ENCODE measurements around the gene KRT33B. TPM values are rescaled to one million over a fixed set of nuclear protein-coding genes. Genes with fewer than 3 reads are reported as not detected.
"Not testable (repeated sequence)": the region's sequence is repeated elsewhere in the genome, so short reads cannot be mapped to it uniquely, and the experiment has no call there.

KRT33B gene
- polyA plus RNA-seq, 1 donor = not detected

- H3K27ac ChIP-seq (ENCODE audit: low read length) = no peak overlapping the region
- H3K27me3 ChIP-seq (ENCODE audit: control insufficient read depth, insufficient read depth, low read length) = peaks cover 3% of the 10 kb centered on the region
- no peak overlapping the region for H3K4me3 ChIP-seq (ENCODE audit: low read length)
- H3K4me1 ChIP-seq (ENCODE audit: control insufficient read depth, insufficient read depth, low read length) = no peaks in the 10 kb centered on the region
- no peaks in the 10 kb centered on the region for H3K36me3 ChIP-seq (ENCODE audit: control insufficient read depth, insufficient read depth, low read length)
- no peaks in the 10 kb centered on the region for H3K9me3 ChIP-seq (ENCODE audit: control insufficient read depth, low read depth, low read length)
- no CpG with 5 or more reads among the region's 10 CpGs for WGBS (ENCODE audit: insufficient coverage, low lambda C conversion rate)
- DNase-seq = no peak
Measured at GRCh38 chr17:41407226-41407625, 37.6 kb upstream of the KRT33B start.

DNA sequence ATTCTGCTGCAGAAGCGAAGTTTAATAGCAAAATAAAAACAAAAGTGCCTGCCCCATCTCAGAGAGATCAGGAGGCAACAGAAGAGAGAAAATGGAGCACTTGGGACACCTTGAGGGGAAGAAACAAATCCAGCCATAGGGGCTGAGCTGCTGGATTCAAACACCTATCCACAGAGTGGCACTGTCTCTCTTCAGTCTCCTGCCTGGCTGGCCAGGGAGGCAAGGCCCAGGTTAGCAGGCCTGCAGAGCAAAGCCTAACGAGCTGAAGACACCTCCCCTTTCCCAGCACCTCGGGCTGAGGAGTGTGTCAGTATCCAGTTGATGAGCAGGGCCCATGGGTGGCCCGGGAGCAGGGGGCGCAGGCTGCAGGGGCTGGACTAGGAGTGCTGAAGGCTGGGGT is 36.6 kb upstream of the KRT33B start:
- Histone ChIP-seq H3K27ac (ENCODE audit: low read length) (no peak overlapping the region), H3K9me3 (ENCODE audit: control insufficient read depth, low read depth, low read length) (no peaks in the 10 kb centered on the region), H3K27me3 (ENCODE audit: control insufficient read depth, insufficient read depth, low read length) (peaks cover 3% of the 10 kb centered on the region), H3K4me1 (ENCODE audit: control insufficient read depth, insufficient read depth, low read length) (no peaks in the 10 kb centered on the region), H3K36me3 (ENCODE audit: control insufficient read depth, insufficient read depth, low read length) (no peaks in the 10 kb centered on the region), H3K4me3 (ENCODE audit: low read length) (no peak overlapping the region)
- no peak for DNase-seq
- no CpG with 5 or more reads among the region's 5 CpGs for WGBS (ENCODE audit: insufficient coverage, low lambda C conversion rate)

GRCh38 chr17:41404024-41404671 is 34.5 kb upstream of the KRT33B start:
- Histone ChIP-seq H3K9me3 (ENCODE audit: control insufficient read depth, low read depth, low read length) (no peaks in the 10 kb centered on the region), H3K4me1 (ENCODE audit: control insufficient read depth, insufficient read depth, low read length) (no peaks in the 10 kb centered on the region), H3K36me3 (ENCODE audit: control insufficient read depth, insufficient read depth, low read length) (no peaks in the 10 kb centered on the region), H3K27ac (ENCODE audit: low read length) (no peak overlapping the region), H3K4me3 (ENCODE audit: low read length) (no peak overlapping the region), H3K27me3 (ENCODE audit: control insufficient read depth, insufficient read depth, low read length) (peaks cover 3% of the 10 kb centered on the region)
- no CpG with 5 or more reads among the region's 7 CpGs for WGBS (ENCODE audit: insufficient coverage, low lambda C conversion rate)
- no peak for DNase-seq

GRCh38 chr17:41403404-41404023 is 33.9 kb upstream of the KRT33B start:
- Histone ChIP-seq H3K36me3 (ENCODE audit: control insufficient read depth, insufficient read depth, low read length) (no peaks in the 10 kb centered on the region), H3K27me3 (ENCODE audit: control insufficient read depth, insufficient read depth, low read length) (peaks cover 3% of the 10 kb centered on the region), H3K9me3 (ENCODE audit: control insufficient read depth, low read depth, low read length) (no peaks in the 10 kb centered on the region), H3K4me3 (ENCODE audit: low read length) (no peak overlapping the region), H3K4me1 (ENCODE audit: control insufficient read depth, insufficient read depth, low read length) (no peaks in the 10 kb centered on the region), H3K27ac (ENCODE audit: low read length) (no peak overlapping the region)
- 60% methylated on average over 1 of the region's 4 CpGs for WGBS (ENCODE audit: insufficient coverage, low lambda C conversion rate)
- no peak for DNase-seq

DNA sequence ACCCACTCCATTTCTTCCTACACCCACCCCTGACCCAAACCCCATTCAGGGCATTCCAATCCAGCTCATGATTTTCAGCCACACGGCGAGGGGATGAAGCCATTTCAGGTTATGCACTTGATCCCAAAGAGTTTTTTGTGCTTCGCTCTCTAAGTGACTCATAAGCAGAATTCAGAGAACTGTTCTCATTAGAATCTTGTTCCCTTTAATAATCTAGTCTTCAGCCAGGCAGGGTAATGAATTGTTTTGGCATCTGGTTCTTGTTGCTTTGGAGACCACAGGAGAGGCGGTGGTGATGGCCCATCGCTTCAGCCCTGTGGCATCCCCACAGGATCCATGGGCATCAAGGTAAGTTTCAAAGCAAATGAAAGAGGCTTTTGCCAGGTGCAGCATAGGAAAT is 32.5 kb upstream of the KRT33B start:
- Histone ChIP-seq H3K4me3 (ENCODE audit: low read length) (no peak overlapping the region), H3K9me3 (ENCODE audit: control insufficient read depth, low read depth, low read length) (no peaks in the 10 kb centered on the region), H3K4me1 (ENCODE audit: control insufficient read depth, insufficient read depth, low read length) (no peaks in the 10 kb centered on the region), H3K27me3 (ENCODE audit: control insufficient read depth, insufficient read depth, low read length) (peaks cover 3% of the 10 kb centered on the region), H3K36me3 (ENCODE audit: control insufficient read depth, insufficient read depth, low read length) (no peaks in the 10 kb centered on the region), H3K27ac (ENCODE audit: low read length) (no peak overlapping the region)
- WGBS (ENCODE audit: insufficient coverage, low lambda C conversion rate) = no CpG with 5 or more reads among the region's 5 CpGs
- no peak for DNase-seq

DNA sequence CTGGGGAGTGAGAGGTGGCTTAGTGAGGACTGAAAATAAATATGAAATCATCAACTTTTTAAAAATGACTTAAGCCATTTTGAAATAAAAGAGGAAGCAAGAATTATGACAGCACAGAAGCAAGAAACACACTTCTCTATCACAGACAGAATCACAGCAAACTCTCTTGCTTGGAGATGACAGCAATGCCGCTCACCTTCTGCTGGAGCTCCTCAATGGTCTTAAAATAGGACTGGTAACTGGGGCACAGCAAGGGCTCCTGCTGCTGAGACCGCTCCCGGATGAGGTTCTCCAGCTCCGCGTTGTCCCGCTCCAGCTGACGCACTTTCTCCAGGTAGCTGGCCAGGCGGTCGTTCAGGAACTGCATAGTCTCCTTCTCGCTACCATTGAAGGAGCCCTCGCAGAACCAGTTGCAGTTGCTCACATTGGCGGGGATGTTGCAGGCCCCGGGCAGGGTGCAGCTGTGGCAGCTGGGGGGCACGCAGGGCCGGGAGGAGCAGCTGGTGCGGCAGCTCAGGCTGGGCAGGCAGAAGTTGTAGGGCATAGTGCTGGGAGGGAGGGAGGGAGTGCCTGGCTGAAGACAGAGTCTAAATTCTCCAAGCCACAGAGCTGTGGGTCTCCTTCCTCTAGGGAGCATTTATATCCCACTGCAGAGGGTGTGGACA is 27.5 kb upstream of the KRT33B start, which contains the start of gene KRT31:
KRT31 (minus strand) TSS at position 613 of the 665 bp plus-strand sequence; CDS start at position 544, 69 bp downstream.
- no peak for DNase-seq
- Histone ChIP-seq H3K4me1 (ENCODE audit: control insufficient read depth, insufficient read depth, low read length) (no peaks in the 10 kb centered on the region), H3K36me3 (ENCODE audit: control insufficient read depth, insufficient read depth, low read length) (no peaks in the 10 kb centered on the region), H3K4me3 (ENCODE audit: low read length) (no peak within 1 kb of the TSS), H3K27ac (ENCODE audit: low read length) (no peak within 1 kb of the TSS), H3K9me3 (ENCODE audit: control insufficient read depth, low read depth, low read length) (no peaks in the 10 kb centered on the region), H3K27me3 (ENCODE audit: control insufficient read depth, insufficient read depth, low read length) (peaks cover 2% of the 10 kb centered on the region)
- no CpG with 5 or more reads among the region's 16 CpGs for WGBS (ENCODE audit: insufficient coverage, low lambda C conversion rate)

DNA sequence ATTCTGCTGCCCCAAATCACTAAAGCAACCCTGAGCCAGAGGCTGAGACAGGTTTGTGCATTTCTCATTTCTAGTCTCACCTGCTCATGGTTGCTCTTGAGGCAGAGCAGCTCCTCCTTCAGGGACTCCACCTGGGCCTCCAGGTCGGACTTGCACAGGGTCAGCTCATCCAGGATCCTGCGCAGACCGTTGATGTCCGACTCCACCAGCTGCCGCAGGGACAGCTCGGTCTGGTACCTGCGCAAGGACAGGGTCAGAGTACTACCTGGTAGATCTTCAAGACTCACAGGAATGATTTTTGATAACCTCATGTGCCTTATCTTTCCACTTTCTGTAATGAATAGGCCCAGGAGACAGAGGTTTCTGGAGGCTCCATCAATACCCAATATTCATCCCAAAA is 26.7 kb upstream of the KRT33B start:
- Histone ChIP-seq H3K4me3 (ENCODE audit: low read length) (no peak overlapping the region), H3K9me3 (ENCODE audit: control insufficient read depth, low read depth, low read length) (no peaks in the 10 kb centered on the region), H3K36me3 (ENCODE audit: control insufficient read depth, insufficient read depth, low read length) (no peaks in the 10 kb centered on the region), H3K4me1 (ENCODE audit: control insufficient read depth, insufficient read depth, low read length) (no peaks in the 10 kb centered on the region), H3K27me3 (ENCODE audit: control insufficient read depth, insufficient read depth, low read length) (peaks cover 2% of the 10 kb centered on the region), H3K27ac (ENCODE audit: low read length) (no peak overlapping the region)
- DNase-seq = no peak
- WGBS (ENCODE audit: insufficient coverage, low lambda C conversion rate) = no CpG with 5 or more reads among the region's 7 CpGs

- no peak overlapping the region for H3K4me3 ChIP-seq (ENCODE audit: low read length)
- H3K27me3 ChIP-seq (ENCODE audit: control insufficient read depth, insufficient read depth, low read length) = peaks cover 2% of the 10 kb centered on the region
- H3K9me3 ChIP-seq (ENCODE audit: control insufficient read depth, low read depth, low read length) = no peaks in the 10 kb centered on the region
- DNase-seq = no peak
- no peak overlapping the region for H3K27ac ChIP-seq (ENCODE audit: low read length)
- no CpG with 5 or more reads among the region's 1 CpG for WGBS (ENCODE audit: insufficient coverage, low lambda C conversion rate)
- H3K36me3 ChIP-seq (ENCODE audit: control insufficient read depth, insufficient read depth, low read length) = no peaks in the 10 kb centered on the region
- H3K4me1 ChIP-seq (ENCODE audit: control insufficient read depth, insufficient read depth, low read length) = no peaks in the 10 kb centered on the region
Measured at GRCh38 chr17:41395611-41396010, 26.0 kb upstream of the KRT33B start.

DNA sequence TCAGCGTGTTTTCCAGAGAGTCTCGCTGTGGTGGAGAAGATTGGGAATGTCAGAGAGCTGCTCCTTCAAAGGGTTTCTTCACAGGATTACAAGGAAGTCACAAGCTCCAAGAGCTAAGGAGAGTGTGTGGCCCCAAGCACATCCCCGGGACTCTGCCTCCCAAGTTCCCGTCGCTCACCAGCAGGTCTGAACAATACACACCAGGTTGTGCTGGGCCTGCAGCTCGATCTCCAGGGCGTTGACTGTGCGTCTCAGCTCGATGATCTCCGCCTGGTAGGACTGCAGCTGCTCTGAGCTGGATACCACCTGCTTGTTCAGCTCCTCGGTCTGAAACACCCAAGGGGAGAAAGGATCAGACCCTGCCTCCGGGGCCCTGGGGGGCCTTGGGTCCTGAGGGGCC is 25.4 kb upstream of the KRT33B start:
- WGBS (ENCODE audit: insufficient coverage, low lambda C conversion rate) = no CpG with 5 or more reads among the region's 12 CpGs
- not testable (repeated sequence) for H3K27me3 ChIP-seq (ENCODE audit: control insufficient read depth, insufficient read depth, low read length)

GRCh38 chr17:41394254-41394996 is 24.8 kb upstream of the KRT33B start:
- no peak overlapping the region for H3K27ac ChIP-seq (ENCODE audit: low read length)
- no peaks in the 10 kb centered on the region for H3K36me3 ChIP-seq (ENCODE audit: control insufficient read depth, insufficient read depth, low read length)
- no CpG with 5 or more reads among the region's 10 CpGs for WGBS (ENCODE audit: insufficient coverage, low lambda C conversion rate)
- H3K9me3 ChIP-seq (ENCODE audit: control insufficient read depth, low read depth, low read length) = no peaks in the 10 kb centered on the region
- no peak for DNase-seq
- H3K27me3 ChIP-seq (ENCODE audit: control insufficient read depth, insufficient read depth, low read length) = peaks cover 2% of the 10 kb centered on the region
- H3K4me3 ChIP-seq (ENCODE audit: low read length) = no peak overlapping the region
- H3K4me1 ChIP-seq (ENCODE audit: control insufficient read depth, insufficient read depth, low read length) = no peaks in the 10 kb centered on the region

More for the DNA sequence above, 25.4 kb upstream of the KRT33B start:
- H3K27ac ChIP-seq (ENCODE audit: low read length); H3K9me3 ChIP-seq (ENCODE audit: control insufficient read depth, low read depth, low read length); H3K36me3 ChIP-seq (ENCODE audit: control insufficient read depth, insufficient read depth, low read length); DNase-seq; H3K4me1 ChIP-seq (ENCODE audit: control insufficient read depth, insufficient read depth, low read length); H3K4me3 ChIP-seq (ENCODE audit: low read length): not testable (repeated sequence)
